Urinary bladder (tissue), 4 donors: ENCODE measurements around the gene WWC1. TPM values are rescaled to one million over a fixed set of nuclear protein-coding genes. Genes with fewer than 3 reads are reported as not detected.
A peak's percentile ranks its signal among the peaks of the same experiment; 100 is the strongest.

Source experiments
- DNase-seq: peaks from one replicate; pipeline ENCODE4 v3.0.0-alpha.2; 2015; ENCODE audit errors: extremely low spot score
- H3K27ac ChIP-seq: one replicate; pipeline ENCODE4 v1.5.1; 2013; ENCODE audit warnings: low read depth, mild to moderate bottlenecking, moderate library complexity
- H3K36me3 ChIP-seq: one replicate; pipeline ENCODE4 v1.6.1; 2013; ENCODE audit warnings: mild to moderate bottlenecking, moderate library complexity; ENCODE audit not compliant: insufficient read depth
- H3K4me1 ChIP-seq: one replicate; pipeline ENCODE4 v1.6.1; 2013; ENCODE audit warnings: mild to moderate bottlenecking, moderate library complexity; ENCODE audit not compliant: insufficient read depth
- H3K4me3 ChIP-seq: one replicate; pipeline ENCODE4 v1.5.1; 2013; ENCODE audit warnings: low read depth, low read length
- WGBS: extraction: QIAGEN DNeasy Blood & Tissue Kit; methylation state at CpG from one replicate; pipeline ENCODE4 v1.1.7; 2013; 5-methylcytosine and 5-hydroxymethylcytosine counted together
- polyA plus RNA-seq: library from polyadenylated mRNA; stranded (reverse); fragments of 200-250 nt; gene quantifications from one replicate; pipeline ENCODE4 v1.2.3, GENCODE V29; 2013
- total RNA-seq: library from RNA; depleted of rRNA; stranded (reverse); fragments of >200 nt; gene quantifications from one replicate; pipeline ENCODE4 v1.2.3, GENCODE V29; 2014
- donor health status: healthy with polysubstance abuse.
- donor health status: healthy.

WWC1 gene
- total and polyA plus RNA-seq, 2 donors: 2.1 to 7.1 TPM

- H3K4me3 ChIP-seq: no peak overlapping the region
- no peaks in the 10 kb centered on the region for H3K4me1 ChIP-seq
- no peak for DNase-seq
- no peaks in the 10 kb centered on the region for H3K36me3 ChIP-seq
- no peak overlapping the region for H3K27ac ChIP-seq
- 89% methylated on average over 4 of the region's 4 CpGs for WGBS
These were observed 87.3 kb downstream of the WWC1 start for GRCh38 chr5:168378741-168379140.

GRCh38 chr5:168382421-168382820 lies 91.0 kb downstream of the WWC1 start:
- no peak overlapping the region for H3K27ac ChIP-seq
- H3K4me1 ChIP-seq: no peaks in the 10 kb centered on the region
- no peaks in the 10 kb centered on the region for H3K36me3 ChIP-seq
- WGBS: 38% methylated on average over 3 of the region's 3 CpGs
- H3K4me3 ChIP-seq: no peak overlapping the region
- DNase-seq: no peak

DNA sequence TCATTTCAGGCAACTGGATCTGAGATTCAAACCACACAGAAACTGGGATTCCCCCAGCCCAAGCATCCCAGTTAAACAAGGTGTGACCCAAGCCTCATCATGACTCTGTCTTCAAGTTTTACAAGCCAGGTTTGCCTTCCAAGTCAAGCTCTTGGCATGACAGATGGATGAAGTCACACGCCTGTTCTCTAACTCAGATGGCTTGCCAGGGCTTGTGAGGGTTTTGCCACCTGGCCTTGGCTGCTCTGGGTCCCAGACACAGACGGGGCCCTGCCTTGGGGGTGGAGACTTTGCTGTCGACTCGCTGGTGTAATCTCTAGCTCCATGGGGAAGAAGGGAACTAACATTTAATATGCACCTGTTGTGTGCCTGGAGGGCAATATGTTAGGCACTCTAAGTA lies 99.0 kb downstream of the WWC1 start:
- no peak overlapping the region for H3K27ac ChIP-seq
- no peak overlapping the region for H3K4me3 ChIP-seq
- WGBS: 84% methylated on average over 4 of the region's 4 CpGs
- no peaks in the 10 kb centered on the region for H3K4me1 ChIP-seq
- H3K36me3 ChIP-seq: no peaks in the 10 kb centered on the region
- no peak for DNase-seq

GRCh38 chr5:168393773-168394172 lies 102.3 kb downstream of the WWC1 start:
- no peak overlapping the region for H3K27ac ChIP-seq
- 84% methylated on average over 3 of the region's 3 CpGs for WGBS
- H3K36me3 ChIP-seq: no peaks in the 10 kb centered on the region
- no peak for DNase-seq
- no peaks in the 10 kb centered on the region for H3K4me1 ChIP-seq
- no peak overlapping the region for H3K4me3 ChIP-seq

GRCh38 chr5:168400429-168401220 lies 109.2 kb downstream of the WWC1 start:
- no peak overlapping the region for H3K27ac ChIP-seq
- H3K4me1 ChIP-seq: no peaks in the 10 kb centered on the region
- H3K36me3 ChIP-seq: no peaks in the 10 kb centered on the region
- 82% methylated on average over 4 of the region's 4 CpGs for WGBS
- no peak for DNase-seq
- no peak overlapping the region for H3K4me3 ChIP-seq

DNA sequence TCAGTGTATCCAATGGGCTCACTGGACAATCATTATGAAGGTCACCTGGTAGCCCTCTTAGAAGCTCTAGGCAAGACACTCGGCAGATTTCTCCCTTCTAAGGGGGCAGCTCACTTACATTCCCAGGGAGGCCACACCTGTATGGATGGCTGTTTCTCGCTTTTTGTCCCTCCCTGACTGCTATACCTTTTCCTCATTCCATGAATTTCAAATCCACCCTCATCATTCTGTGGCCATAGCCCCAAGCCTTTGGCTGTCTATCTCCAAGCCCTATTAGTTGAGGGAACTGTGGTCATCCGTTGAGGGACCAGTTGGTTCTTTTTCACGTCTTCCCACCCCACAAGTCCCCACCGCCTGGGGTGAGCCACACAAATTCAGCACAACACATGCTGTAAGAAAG lies 109.8 kb downstream of the WWC1 start:
- no peak overlapping the region for H3K27ac ChIP-seq
- no peak overlapping the region for H3K4me3 ChIP-seq
- 69% methylated on average over 5 of the region's 5 CpGs for whole genome bisulfite sequencing
- no peaks in the 10 kb centered on the region for H3K36me3 ChIP-seq
- no peaks in the 10 kb centered on the region for H3K4me1 ChIP-seq
- no peak for DNase-seq

DNA sequence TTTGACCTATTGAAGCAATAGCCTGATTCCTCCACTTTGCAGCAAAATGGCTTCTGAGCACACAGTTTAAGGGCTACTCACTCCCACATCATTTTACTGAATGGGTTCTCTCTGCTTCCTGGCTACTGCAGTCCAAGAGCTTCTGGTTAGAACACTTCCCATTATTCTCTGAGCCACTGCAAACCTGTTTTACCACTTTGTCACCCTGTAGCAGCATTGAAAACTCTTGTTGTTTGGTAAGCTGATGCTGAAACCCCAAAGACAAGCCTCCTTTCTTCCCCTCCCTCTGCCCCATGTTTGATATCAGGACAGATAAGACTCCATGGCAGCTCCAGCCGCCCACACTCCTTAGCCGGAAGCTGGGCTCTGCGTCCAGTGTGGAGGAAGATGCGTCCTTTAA lies 110.4 kb downstream of the WWC1 start:
- Histone ChIP-seq H3K27ac (no peak overlapping the region), H3K4me1 (no peaks in the 10 kb centered on the region), H3K36me3 (no peaks in the 10 kb centered on the region), H3K4me3 (no peak overlapping the region)
- peak; percentile 39 for DNase-seq
- 82% methylated on average over 4 of the region's 4 CpGs for WGBS

DNA sequence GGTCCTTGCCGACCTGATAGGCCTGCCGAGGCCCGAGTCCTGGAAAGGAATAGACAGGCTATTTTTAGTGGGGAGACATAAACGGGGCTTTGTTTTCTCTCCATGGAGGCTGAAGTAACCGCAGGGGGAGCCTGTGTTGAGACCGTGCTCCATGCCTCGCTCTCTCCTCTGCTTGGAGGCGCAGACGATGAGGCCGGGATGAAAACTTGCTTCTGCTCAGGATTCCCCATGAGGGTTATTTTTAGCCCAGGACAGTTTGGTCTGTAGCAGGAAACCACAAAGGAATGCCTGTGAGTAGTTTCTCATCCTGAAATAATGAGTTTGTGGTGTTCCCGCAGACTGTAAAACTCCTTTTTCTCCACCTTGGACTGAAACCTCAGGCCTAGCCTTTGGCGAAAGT lies 112.9 kb downstream of the WWC1 start:
- Histone ChIP-seq H3K27ac (no peak overlapping the region), H3K36me3 (no peaks in the 10 kb centered on the region), H3K4me3 (no peak overlapping the region), H3K4me1 (no peaks in the 10 kb centered on the region)
- WGBS: 36% methylated on average over 12 of the region's 12 CpGs
- no peak for DNase-seq

DNA sequence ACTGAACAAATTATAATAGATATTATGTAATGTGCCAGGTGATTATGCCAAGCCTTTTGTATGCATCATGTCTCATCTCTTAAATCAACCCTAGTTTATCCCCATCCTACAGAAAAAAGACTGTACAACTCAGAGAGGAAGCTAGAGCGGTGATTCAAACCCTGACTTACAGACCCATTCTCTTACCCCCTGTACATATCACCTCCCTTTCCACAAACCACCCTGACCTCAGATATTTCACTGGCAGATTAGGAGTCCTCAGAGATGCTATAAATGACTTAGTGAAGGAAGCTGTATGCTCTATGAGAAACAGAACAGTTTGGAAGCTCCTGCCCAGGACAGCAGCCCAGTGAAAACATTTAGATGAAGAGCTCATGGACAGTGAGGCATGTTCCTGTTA lies 115.8 kb downstream of the WWC1 start:
- no peak overlapping the region for H3K27ac ChIP-seq
- 95% methylated on average over 1 of the region's 1 CpG for WGBS

GRCh38 chr5:168408561-168409305 lies 117.3 kb downstream of the WWC1 start:
- Histone ChIP-seq H3K4me3 (no peak overlapping the region), H3K27ac (no peak overlapping the region)
- WGBS: 77% methylated on average over 11 of the region's 11 CpGs

More for the DNA sequence above, 115.8 kb downstream of the WWC1 start:
- H3K4me3 ChIP-seq: no peak overlapping the region
- H3K36me3 ChIP-seq: no peaks in the 10 kb centered on the region
- no peaks in the 10 kb centered on the region for H3K4me1 ChIP-seq
- no peak for DNase-seq

GRCh38 chr5:168409591-168410458 lies 118.4 kb downstream of the WWC1 start:
- H3K4me3 ChIP-seq: no peak overlapping the region
- no peak for DNase-seq
- no peak overlapping the region for H3K27ac ChIP-seq
- no peaks in the 10 kb centered on the region for H3K4me1 ChIP-seq
- no peaks in the 10 kb centered on the region for H3K36me3 ChIP-seq
- 60% methylated on average over 17 of the region's 17 CpGs for WGBS

More at GRCh38 chr5:168408561-168409305, 117.3 kb downstream of the WWC1 start:
- Histone ChIP-seq H3K36me3 (no peaks in the 10 kb centered on the region), H3K4me1 (no peaks in the 10 kb centered on the region)
- DNase-seq: no peak

DNA sequence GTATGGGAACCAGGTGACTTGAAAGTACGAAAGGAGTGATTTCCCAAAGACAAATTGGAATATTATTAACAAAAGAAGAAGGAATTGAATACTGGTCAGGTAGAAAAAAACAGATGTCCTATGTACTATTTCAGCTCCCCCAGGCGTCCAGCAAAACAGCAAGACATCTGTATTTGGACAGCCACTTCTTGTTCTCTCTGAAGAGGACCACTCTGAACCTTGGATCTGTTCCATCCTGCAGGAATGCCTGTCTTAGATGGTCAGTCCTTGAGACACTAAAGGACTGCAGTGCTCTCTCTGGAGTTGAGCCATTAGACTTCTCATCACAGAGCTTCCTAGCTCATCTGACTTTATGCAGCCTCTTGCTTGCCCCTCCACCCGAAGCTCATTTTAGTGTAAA lies 120.4 kb downstream of the WWC1 start:
- 82% methylated on average over 3 of the region's 3 CpGs for whole genome bisulfite sequencing
- H3K4me1 ChIP-seq: no peaks in the 10 kb centered on the region
- no peak overlapping the region for H3K4me3 ChIP-seq
- DNase-seq: no peak
- H3K36me3 ChIP-seq: no peaks in the 10 kb centered on the region
- no peak overlapping the region for H3K27ac ChIP-seq

- WGBS: 87% methylated on average over 3 of the region's 3 CpGs
- Histone ChIP-seq H3K4me3 (no peak overlapping the region), H3K27ac (no peak overlapping the region), H3K4me1 (no peaks in the 10 kb centered on the region), H3K36me3 (no peaks in the 10 kb centered on the region)
- DNase-seq: no peak
These were observed 121.6 kb downstream of the WWC1 start for GRCh38 chr5:168413062-168413461.
